NCI-H1092 treated with DMSO at 0.1 percent for 48 hours (cell line): ENCODE measurements around the gene NRROS.
"Not testable (repeated sequence)": the region's sequence is repeated elsewhere in the genome, so short reads cannot be mapped to it uniquely, and the experiment has no call there.

Experiments used
- DNase-seq: peaks from one replicate; lab custom pipeline; 2025; lab: John Stamatoyannopoulos, UW

Gene NRROS

GRCh38 chr3:196624907-196625306 is 14.6 kb upstream of the NRROS start:
- no peak for DNase-seq

GRCh38 chr3:196625331-196625730 is 14.2 kb upstream of the NRROS start:
- no peak for DNase-seq

GRCh38 chr3:196627918-196628231 is 11.6 kb upstream of the NRROS start:
- no peak for DNase-seq

- no peak for DNase-seq
Observed at GRCh38 chr3:196629228-196629627, 10.3 kb upstream of the NRROS start.

GRCh38 chr3:196631682-196632045 is 7.8 kb upstream of the NRROS start:
- no peak for DNase-seq

- peak; percentile 92 for DNase-seq
Observed at GRCh38 chr3:196632046-196632751, 7.3 kb upstream of the NRROS start.

- DNase-seq = no peak
Observed at GRCh38 chr3:196633555-196634151, 5.8 kb upstream of the NRROS start.

- DNase-seq = no peak
Observed at GRCh38 chr3:196634224-196634623, 5.3 kb upstream of the NRROS start.

- no peak for DNase-seq
Observed at GRCh38 chr3:196634829-196635228, 4.7 kb upstream of the NRROS start.

GRCh38 chr3:196636369-196637349 is 2.8 kb upstream of the NRROS start:
- DNase-seq = no peak

- DNase-seq = not testable (repeated sequence)
Observed at GRCh38 chr3:196637941-196638340, 1.6 kb upstream of the NRROS start.

- peak; percentile 43 for DNase-seq
Observed at GRCh38 chr3:196638861-196639482, 522 bp upstream of the NRROS start.

- DNase-seq = no peak
Observed at GRCh38 chr3:196640297-196641018, 964 bp downstream of the NRROS start.

- DNase-seq = no peak
Observed at GRCh38 chr3:196641333-196642054, 2.0 kb downstream of the NRROS start.

- DNase-seq = no peak
Observed at GRCh38 chr3:196642434-196642833, 2.9 kb downstream of the NRROS start.

GRCh38 chr3:196643201-196643749 is 3.8 kb downstream of the NRROS start:
- no peak for DNase-seq

GRCh38 chr3:196643761-196644160 is 4.3 kb downstream of the NRROS start:
- DNase-seq = no peak

GRCh38 chr3:196645096-196645495 is 5.6 kb downstream of the NRROS start:
- no peak for DNase-seq

- DNase-seq = no peak
Observed at GRCh38 chr3:196645897-196646665, 6.6 kb downstream of the NRROS start.

- DNase-seq = no peak
Observed at GRCh38 chr3:196646666-196647216, 7.2 kb downstream of the NRROS start.
